ENCODE data around the gene MRPS27.

DNA sequence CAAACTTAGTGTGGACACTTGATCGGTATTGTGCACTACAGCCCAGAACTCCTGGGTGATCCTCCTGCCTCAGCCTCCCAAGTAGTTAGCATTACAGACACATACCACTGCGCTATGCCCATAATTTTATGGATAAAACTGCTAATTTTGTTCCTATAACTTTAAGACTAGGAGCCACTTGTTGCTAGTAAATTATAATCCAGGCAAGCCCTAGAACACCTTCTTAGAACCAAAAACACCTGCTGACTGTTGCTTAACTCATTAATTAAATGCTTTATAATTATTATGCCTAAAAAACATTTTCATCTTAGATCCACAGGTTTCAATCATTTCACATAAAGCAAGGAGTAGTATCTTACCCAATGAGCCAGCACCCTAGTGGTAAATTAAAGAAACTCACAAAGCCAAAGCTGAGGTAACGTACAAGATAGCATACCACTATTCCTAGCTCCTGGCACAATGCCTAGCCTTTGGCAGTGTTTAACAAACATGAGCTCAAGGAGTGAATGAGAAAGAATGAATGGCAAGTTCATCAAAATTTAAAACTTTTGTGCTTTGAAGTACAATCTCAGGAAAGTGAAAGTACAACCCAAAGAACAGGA is 5.4 kb downstream of the MRPS27 start:
- TF ChIP-seq, protein P1, sequence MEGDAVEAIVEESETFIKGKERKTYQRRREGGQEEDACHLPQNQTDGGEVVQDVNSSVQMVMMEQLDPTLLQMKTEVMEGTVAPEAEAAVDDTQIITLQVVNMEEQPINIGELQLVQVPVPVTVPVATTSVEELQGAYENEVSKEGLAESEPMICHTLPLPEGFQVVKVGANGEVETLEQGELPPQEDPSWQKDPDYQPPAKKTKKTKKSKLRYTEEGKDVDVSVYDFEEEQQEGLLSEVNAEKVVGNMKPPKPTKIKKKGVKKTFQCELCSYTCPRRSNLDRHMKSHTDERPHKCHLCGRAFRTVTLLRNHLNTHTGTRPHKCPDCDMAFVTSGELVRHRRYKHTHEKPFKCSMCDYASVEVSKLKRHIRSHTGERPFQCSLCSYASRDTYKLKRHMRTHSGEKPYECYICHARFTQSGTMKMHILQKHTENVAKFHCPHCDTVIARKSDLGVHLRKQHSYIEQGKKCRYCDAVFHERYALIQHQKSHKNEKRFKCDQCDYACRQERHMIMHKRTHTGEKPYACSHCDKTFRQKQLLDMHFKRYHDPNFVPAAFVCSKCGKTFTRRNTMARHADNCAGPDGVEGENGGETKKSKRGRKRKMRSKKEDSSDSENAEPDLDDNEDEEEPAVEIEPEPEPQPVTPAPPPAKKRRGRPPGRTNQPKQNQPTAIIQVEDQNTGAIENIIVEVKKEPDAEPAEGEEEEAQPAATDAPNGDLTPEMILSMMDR (IDR thresholded peaks at IDR 0.05; ENCODE audit: insufficient read depth, low read depth, low read length): peak; percentile 50
- no peak for TF ChIP-seq EZH2 (IDR thresholded peaks at IDR 0.05; ENCODE audit: insufficient read depth, low read length)
